GM18907 (cell line): ENCODE results near the gene COPZ2.
"Not testable (repeated sequence)": the region's sequence is repeated elsewhere in the genome, so short reads cannot be mapped to it uniquely, and the experiment has no call there.

Experiments used
- ATAC-seq: cut with Tn5 transposase; IDR thresholded peaks from one replicate; pipeline ENCODE4 v1.9.1; 2021; ENCODE audit warnings: mild to moderate bottlenecking, moderate library complexity; ENCODE audit not compliant: unreplicated experiment

The COPZ2 gene

GRCh38 chr17:48056246-48056745, 18.7 kb upstream of the COPZ2 start:
- ATAC-seq = no peak

- no peak for ATAC-seq
Observed at GRCh38 chr17:48055531-48056245, 18.1 kb upstream of the COPZ2 start.

- ATAC-seq = no peak
Observed at GRCh38 chr17:48054238-48055185, 16.9 kb upstream of the COPZ2 start.

- ATAC-seq = no peak
Observed at GRCh38 chr17:48053758-48054237, 16.2 kb upstream of the COPZ2 start.

GRCh38 chr17:48052956-48053757, 15.6 kb upstream of the COPZ2 start:
- no peak for ATAC-seq

- no peak for ATAC-seq
Observed at GRCh38 chr17:48051706-48052486, 14.3 kb upstream of the COPZ2 start.

GRCh38 chr17:48051283-48051682, 13.7 kb upstream of the COPZ2 start:
- no peak for ATAC-seq

GRCh38 chr17:48048384-48049126, 11.0 kb upstream of the COPZ2 start:
- peak; percentile 43 for ATAC-seq

GRCh38 chr17:48047741-48048383, 10.3 kb upstream of the COPZ2 start, which contains the start of gene NFE2L1:
TSS of gene NFE2L1 (plus strand) at chr17:48048359. CDS start at chr17:48051119, 2,760 bp downstream.
- ATAC-seq = peak; percentile 90

GRCh38 chr17:48047113-48047740, 9.6 kb upstream of the COPZ2 start:
- no peak for ATAC-seq

- ATAC-seq = no peak
Observed at GRCh38 chr17:48046296-48046695, 8.7 kb upstream of the COPZ2 start.

GRCh38 chr17:48045316-48046001, 7.9 kb upstream of the COPZ2 start:
- ATAC-seq = no peak

GRCh38 chr17:48044851-48045250, 7.3 kb upstream of the COPZ2 start:
- no peak for ATAC-seq

- ATAC-seq = no peak
Observed at GRCh38 chr17:48043176-48043575, 5.6 kb upstream of the COPZ2 start.

GRCh38 chr17:48038687-48039086, 1.1 kb upstream of the COPZ2 start:
- ATAC-seq = no peak

- ATAC-seq = no peak
Observed at GRCh38 chr17:48037838-48038323, 284 bp upstream of the COPZ2 start.

GRCh38 chr17:48036693-48037035, 933 bp downstream of the COPZ2 start:
- ATAC-seq = no peak

GRCh38 chr17:48034734-48035133, 2.9 kb downstream of the COPZ2 start:
- not testable (repeated sequence) for ATAC-seq
